BE2C (cell line): Measurements from ENCODE around the gene DDX19B.
"Not testable (repeated sequence)": the region's sequence is repeated elsewhere in the genome, so short reads cannot be mapped to it uniquely, and the experiment has no call there.

ENCODE experiments used
- DNase-seq: peaks from one replicate; pipeline ENCODE4 v3.0.0-alpha.2; 2020
- H3K27me3 ChIP-seq: fragments of 250-450 bp; sonication (Bioruptor Pico); 2 replicates; pipeline ENCODE4 v1.5.1; 2020; ENCODE audit warnings: mild to moderate bottlenecking
- H3K36me3 ChIP-seq: fragments of 250-450 bp; sonication (Bioruptor Pico); 2 replicates; pipeline ENCODE4 v1.5.1; 2020; ENCODE audit warnings: mild to moderate bottlenecking
- H3K4me1 ChIP-seq: fragments of 250-450 bp; sonication (Bioruptor Pico); 2 replicates; pipeline ENCODE4 v1.5.1; 2020
- H3K4me3 ChIP-seq: 2 replicates; pipeline ENCODE4 v1.5.1; 2011; ENCODE audit warnings: low read depth, low read length
- H3K9me3 ChIP-seq: fragments of 250-450 bp; sonication (Bioruptor Pico); 2 replicates; pipeline ENCODE4 v1.5.1; 2020
- TF ChIP-seq, protein P1 (sequence below): IDR thresholded peaks from 2 replicates; pipeline ENCODE4 v1.5.1; 2012; ENCODE audit warnings: mild to moderate bottlenecking, low read depth, low read length

Gene DDX19B

GRCh38 chr16:70276392-70276791, 22.6 kb upstream of the DDX19B start:
- no peak for DNase-seq
- Histone ChIP-seq H3K4me1 (peaks cover 7% of the 10 kb centered on the region), H3K4me3 (no peak overlapping the region), H3K27me3 (no peaks in the 10 kb centered on the region), H3K9me3 (no peaks in the 10 kb centered on the region), H3K36me3 (peaks cover 89% of the 10 kb centered on the region)
- TF ChIP-seq, protein P1, sequence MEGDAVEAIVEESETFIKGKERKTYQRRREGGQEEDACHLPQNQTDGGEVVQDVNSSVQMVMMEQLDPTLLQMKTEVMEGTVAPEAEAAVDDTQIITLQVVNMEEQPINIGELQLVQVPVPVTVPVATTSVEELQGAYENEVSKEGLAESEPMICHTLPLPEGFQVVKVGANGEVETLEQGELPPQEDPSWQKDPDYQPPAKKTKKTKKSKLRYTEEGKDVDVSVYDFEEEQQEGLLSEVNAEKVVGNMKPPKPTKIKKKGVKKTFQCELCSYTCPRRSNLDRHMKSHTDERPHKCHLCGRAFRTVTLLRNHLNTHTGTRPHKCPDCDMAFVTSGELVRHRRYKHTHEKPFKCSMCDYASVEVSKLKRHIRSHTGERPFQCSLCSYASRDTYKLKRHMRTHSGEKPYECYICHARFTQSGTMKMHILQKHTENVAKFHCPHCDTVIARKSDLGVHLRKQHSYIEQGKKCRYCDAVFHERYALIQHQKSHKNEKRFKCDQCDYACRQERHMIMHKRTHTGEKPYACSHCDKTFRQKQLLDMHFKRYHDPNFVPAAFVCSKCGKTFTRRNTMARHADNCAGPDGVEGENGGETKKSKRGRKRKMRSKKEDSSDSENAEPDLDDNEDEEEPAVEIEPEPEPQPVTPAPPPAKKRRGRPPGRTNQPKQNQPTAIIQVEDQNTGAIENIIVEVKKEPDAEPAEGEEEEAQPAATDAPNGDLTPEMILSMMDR: no peak

DNA sequence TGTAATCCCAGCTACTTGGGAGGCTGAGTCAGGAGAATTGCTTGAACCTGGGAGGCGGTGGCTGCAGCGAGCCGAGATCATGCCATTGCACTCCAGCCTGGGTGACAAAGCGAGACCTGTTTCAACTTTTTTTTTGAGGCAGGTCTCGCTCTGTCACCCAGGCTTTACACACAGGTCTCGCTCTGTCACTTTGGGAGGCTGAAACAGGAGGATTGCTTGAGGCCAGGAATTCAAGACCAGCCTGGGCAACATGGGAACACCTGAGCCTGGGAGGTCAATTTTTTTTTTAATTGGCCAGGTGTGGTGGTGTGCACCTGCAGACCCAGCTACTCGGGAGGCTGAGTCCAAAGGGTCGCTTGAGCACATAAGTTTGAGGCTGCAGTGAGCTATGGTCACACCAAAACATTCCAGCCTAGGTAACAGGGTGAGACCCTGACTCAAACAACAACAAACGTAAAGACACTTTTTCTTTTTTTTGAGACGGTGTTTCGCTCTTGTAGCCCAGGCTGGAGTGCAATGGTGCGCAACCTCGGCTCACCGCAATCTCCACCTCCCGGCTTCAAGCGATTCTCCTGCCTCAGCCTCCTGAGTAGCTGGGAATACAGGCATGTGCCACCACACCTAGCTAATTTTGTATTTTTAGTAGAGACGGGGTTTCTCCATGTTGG, 11.5 kb upstream of the DDX19B start:
- not testable (repeated sequence) for H3K27me3 ChIP-seq, DNase-seq

GRCh38 chr16:70289229-70290094, 9.5 kb upstream of the DDX19B start, which contains the start of gene AARS1:
TSS of gene AARS1 (minus strand) at chr16:70289506. CDS start at chr16:70282763, 6,743 bp downstream.
- Histone ChIP-seq H3K9me3 (no peaks in the 10 kb centered on the region), H3K4me1 (peaks cover 4% of the 10 kb centered on the region; the same call in 1 of the 2 replicates), H3K4me3 (peak within 1 kb of the TSS; percentile 96), H3K36me3 (peaks cover 29% of the 10 kb centered on the region), H3K27me3 (no peaks in the 10 kb centered on the region)
- TF ChIP-seq, protein P1: no peak
- DNase-seq: peak; percentile 99

More for the DNA sequence above, 11.5 kb upstream of the DDX19B start:
- H3K4me3 ChIP-seq: peak overlapping the region; percentile 96
- H3K4me1 ChIP-seq, H3K9me3 ChIP-seq: not testable (repeated sequence)
- peaks cover 47% of the 10 kb centered on the region for H3K36me3 ChIP-seq

DNA sequence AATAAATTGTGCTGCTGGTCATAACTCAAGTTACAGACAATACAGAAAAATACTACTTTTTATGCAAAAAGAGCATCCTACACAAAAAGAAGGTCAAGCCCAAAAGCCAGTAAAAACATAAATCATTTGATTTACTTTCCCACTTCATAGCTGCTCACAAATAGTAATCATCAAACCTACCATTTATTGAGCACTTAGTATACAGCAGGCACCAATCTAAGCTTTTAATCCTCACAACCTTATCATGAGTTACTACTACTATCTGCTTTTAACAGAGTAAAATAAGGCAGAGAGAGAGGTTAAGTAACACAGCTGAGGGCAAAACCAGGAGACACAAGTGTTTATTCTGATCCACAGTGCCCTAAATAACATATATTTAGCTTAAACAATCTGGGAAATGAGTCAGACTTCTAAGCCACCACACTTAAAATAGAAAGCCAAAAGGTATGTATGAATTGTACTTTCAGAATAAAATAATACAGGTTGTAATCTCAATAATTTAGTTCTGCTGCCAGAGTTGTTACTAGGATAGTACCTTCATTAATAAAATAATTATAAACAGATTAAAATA, 8.0 kb upstream of the DDX19B start:
- Histone ChIP-seq H3K27me3 (no peaks in the 10 kb centered on the region), H3K9me3 (no peaks in the 10 kb centered on the region), H3K4me3 (no peak overlapping the region), H3K36me3 (peaks cover 14% of the 10 kb centered on the region), H3K4me1 (peaks cover 4% of the 10 kb centered on the region; the same call in 1 of the 2 replicates)
- TF ChIP-seq, protein P1: no peak
- DNase-seq: no peak

GRCh38 chr16:70292148-70292547, 6.8 kb upstream of the DDX19B start:
- DNase-seq, H3K36me3 ChIP-seq, H3K27me3 ChIP-seq, H3K4me1 ChIP-seq, H3K9me3 ChIP-seq, H3K4me3 ChIP-seq: not testable (repeated sequence)

DNA sequence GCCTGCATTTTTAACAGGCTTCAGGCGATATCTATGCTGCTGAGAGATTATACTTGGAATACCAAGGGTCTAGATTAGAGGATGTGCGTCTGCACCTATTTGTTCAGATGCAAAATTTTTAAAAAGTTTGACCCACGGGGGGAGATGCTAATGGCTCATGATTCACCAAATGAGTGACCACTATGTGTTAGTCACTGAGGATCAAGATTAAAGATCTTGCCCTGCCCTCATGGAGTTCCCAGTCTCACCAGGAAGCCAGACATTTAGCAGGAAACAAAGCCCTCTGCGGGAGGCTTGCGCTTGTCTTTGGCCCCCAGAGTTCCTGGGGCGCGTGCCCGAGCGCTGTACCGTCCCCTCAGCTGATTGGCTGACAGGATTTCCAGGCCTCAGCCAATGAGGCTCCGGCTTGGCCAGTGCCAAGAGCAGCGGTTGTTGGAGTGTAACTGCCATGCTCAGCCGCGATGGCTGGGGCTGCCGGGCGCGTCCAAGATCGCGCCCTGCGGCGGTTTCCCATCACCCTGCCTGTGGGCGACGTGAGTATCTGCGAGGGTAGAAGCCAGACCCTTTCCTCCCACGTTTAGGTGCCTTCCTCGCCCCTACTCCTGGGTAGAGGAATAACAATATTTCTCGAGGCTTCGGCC, 4.5 kb upstream of the DDX19B start:
- no peaks in the 10 kb centered on the region for H3K27me3 ChIP-seq
- TF ChIP-seq, protein P1: no peak
- 0 out of 2 replicates have a peak, but pooled peaks cover 4% of the 10 kb centered on the region for H3K4me1 ChIP-seq
- H3K9me3 ChIP-seq: no peaks in the 10 kb centered on the region
- H3K4me3 ChIP-seq: no peak overlapping the region
- no peak for DNase-seq
- H3K36me3 ChIP-seq: no peaks in the 10 kb centered on the region
